ENCODE results near the gene RPL11.
"Not testable (repeated sequence)": the region's sequence is repeated elsewhere in the genome, so short reads cannot be mapped to it uniquely, and the experiment has no call there.

RPL11 gene

DNA sequence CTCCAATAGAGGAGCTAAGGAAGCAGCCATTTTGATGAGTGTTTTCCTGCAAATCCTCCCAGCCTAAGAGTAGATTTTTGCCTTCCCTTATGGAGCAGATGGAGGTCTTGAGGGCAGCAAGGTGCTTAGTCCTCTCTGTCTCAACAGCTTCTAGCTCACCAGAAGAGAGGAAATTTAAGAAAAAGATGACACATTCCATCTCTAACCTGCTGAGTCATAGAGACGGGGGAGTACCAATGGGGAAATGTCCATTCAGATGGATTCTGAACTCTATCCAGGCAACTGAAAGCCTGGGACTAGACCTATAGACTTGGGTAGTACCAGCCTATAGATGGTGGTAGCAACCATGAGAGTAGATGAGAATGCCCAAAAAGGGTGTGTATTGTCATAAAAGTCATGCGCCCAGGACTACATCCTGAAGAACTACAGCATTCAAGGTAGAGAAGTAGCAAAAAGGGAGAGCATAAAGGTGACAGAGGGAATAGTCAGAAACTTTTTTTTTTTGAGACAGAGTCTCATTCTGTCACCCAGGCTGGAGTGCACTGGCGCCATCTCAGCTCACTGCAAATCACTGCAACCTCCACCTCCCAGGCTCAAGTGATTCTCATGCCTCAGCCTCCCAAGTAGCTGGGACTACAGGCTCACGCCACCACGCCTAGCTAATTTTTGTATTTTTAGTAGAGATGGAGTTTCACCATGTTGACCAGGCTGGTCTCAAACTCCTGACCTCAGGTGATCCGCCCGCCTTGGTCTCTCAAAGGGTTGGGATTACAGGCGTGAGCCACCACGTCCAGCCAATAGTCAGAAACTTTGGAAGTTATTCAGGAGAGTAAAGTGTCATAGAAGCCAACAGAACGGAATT lies 41.0 kb downstream of the RPL11 start:
- no peak for DNase-seq

DNA sequence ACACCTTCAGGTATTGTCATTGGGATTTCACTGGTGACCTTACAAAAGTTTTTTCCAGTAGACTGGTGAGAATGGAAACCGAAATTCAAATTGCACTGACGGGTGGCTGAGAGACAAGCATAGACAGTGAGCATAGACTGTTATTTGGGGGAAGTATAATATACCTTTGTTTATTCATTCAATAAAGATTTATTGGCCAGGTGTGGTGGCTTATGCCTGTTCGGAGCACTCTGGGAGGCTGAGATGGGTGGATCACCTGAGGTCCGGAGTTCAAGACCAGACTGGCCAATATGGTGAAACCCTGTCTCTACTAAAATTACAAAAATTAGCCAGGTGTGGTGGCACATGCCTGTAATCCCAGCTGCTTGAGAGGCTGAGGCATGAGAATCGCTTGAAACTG lies 41.7 kb downstream of the RPL11 start:
- DNase-seq: not testable (repeated sequence)

DNA sequence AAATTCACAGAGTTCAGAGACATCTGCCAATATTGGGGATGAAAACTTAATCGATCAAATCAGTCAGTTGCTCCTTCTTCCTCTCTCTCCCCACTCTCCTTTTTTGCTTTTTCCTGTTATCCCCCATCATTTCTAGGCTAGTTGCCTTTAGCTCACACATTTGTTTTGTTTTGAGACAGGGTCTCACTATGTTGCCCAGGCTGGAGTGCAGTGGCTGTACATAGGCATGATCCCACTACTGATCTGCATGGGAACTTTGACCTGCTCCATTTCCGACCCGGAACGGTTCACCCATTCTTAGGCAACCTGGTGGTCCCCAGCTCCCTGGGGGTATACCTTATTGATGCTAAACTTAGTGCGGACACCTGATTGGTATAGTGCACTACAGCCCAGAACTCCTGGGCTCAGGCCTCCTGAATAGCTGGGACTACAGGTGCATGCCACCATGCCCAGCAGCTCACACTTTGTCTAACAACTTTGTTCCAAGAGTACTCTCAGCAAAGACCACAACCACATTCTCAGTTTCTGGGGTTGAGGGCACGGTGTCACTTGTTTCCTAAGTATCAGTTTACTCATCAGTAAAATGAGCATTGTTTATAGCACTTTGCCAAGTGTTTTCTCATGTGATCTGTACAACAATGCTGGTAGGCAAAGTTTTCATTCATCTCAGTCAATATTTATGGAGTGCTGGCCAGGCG lies 45.0 kb downstream of the RPL11 start:
- no peak for DNase-seq

DNA sequence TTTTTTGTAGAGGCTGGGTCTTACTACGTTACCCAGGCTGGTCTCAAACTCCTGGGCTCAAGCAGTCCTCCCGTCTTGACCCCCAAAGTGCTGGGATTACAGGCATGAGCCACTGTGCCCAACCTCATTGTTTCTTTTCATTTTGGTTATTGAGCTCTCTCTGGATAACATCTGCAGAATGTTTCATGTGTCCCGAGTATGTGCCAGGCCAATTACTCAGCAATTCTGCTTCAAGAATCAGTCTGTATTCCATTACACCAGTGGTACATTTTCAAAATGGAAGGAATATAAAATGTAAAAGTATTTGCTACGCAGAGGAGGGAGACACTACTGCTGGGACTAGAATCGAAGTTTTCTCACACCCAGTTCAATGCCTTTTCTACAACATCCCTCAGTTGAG lies 50.0 kb downstream of the RPL11 start:
- no peak for DNase-seq

DNA sequence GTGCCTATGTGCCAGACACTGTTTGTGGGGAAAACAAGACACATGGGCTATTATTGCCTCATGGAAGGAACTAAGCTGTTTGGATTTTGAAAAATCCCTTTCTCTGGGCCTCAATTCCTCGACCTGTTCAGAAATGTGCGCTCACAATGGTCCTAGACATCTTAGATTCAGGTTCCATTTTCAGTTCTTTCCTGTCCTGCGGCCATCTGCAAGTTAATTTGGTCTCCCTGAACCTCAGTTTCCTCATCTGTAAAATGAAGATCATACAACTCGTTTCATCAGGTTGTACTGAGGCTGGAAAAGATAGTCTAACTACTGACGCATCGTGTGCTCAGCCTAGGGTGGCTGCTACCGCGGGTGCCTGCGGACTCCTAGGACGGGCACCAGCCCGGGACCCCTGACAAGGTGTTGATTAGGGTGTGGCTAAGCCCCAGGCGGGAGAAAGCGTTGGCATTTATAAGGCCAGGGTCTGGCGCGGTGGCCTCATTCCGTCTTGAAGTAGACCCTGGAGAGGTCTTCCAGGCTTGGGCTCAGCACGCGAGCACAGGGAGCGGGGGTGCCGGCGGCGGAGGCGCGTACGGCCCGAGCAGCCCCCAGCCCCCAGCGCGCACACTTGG lies 51.2 kb downstream of the RPL11 start:
- peak in 5 of 51 donors; percentile 37 to 52 (median 50) for DNase-seq

DNA sequence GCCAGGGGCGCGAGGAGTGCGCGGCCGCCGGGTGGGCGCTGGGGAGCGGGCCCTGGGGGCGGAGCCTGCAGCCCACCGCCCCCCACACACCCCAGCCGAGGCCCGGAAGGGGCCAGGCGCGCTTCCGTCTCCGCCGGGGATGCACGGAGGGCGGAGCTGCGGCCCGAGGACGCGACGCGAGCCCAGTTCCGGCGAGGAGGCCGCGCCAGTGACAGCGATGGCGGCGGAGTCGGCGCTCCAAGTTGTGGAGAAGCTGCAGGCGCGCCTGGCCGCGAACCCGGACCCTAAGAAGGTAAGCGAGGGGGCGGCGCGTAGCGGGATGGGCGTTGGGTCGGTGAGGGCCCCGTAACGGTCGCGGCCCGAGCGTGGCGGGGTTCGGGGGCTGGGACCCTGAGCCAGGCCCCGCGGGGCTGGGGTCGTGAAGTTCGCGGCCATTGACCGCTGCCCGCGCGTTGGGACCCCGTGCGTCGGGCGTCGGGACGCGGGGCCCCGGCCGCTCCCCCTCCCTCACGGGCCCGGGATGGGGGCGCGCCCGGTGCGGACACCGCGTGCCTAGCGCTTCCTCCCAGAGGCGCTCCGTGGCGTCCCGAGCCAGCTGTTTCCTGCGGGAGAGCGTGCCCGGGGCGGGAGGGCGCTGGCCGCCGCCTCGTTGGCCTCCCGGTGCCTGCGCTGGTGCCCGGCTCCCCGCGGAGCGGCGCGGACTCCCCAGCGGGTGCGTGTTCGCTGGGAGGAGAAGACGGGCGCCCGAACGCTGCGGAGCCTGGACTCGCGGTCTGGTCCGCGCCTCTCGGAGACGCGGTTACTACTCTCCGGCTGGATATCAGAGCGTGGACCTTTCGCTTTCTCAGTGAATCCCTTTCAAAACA lies 51.9 kb downstream of the RPL11 start, which contains the start of gene ELOA:
TSS of gene ELOA (plus strand) at position 185 of the 866 bp plus-strand sequence. CDS start at position 218, 33 bp downstream.
- peak in 46 of 51 donors; percentile 10 to 81 (median 59) for DNase-seq

DNA sequence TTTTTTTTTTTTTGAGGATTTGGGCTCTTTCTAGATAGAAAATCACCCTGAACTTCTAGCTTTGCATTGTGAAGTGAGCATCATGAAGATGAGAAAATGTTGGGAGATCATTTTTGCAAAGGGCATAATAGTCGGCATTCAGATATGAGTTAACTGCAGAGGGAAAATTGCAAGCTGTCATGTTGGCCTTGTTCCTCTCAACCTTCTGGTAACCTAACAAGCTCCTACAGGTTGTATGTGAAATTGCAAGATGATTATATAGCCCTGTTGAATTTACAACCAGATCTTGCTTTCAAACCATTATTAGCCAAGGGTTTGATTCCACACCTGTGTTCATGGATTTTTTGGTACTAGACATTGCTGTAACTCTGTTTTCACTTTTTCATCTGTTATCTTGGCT lies 53.9 kb downstream of the RPL11 start:
- no peak for DNase-seq
